GM12878 (cell line): ENCODE data around the gene RAB44. TPM values are rescaled to one million over a fixed set of nuclear protein-coding genes. Genes with fewer than 3 reads are reported as not detected.

ENCODE experiments used
- ATF7 ChIP-seq: fragments of 450-650 bp; IDR thresholded peaks from 2 replicates; pipeline ENCODE4 v1.6.1; 2016; ENCODE audit warnings: low read depth, mild to moderate bottlenecking
- CBFB ChIP-seq: IDR thresholded peaks from 2 replicates; pipeline ENCODE4 v1.6.1; 2016; ENCODE audit warnings: antibody characterized with exemption, low read depth
- CBX5 ChIP-seq: sonication (generic); IDR thresholded peaks from 2 replicates; pipeline ENCODE4 v1.6.1; 2016; ENCODE audit warnings: low read depth, moderate library complexity, mild to moderate bottlenecking, inconsistent platforms
- CEBPB ChIP-seq, 2 experiments: fragments of 150-350 bp in 1 of 2; IDR thresholded peaks; 2 replicates each; pipeline ENCODE4 v1.6.1; 2012 to 2014; ENCODE audit warnings: low read depth in 2 of 2, low read length in 2 of 2, borderline replicate concordance in 1 of 2, inconsistent platforms in 1 of 2
- ELK1 ChIP-seq: IDR thresholded peaks from 2 replicates; pipeline ENCODE4 v1.6.1; 2012; ENCODE audit warnings: low read depth, low read length, improper control_type of control experiment
- HSF1 ChIP-seq: fragments of 150-350 bp; IDR thresholded peaks from 2 replicates; pipeline ENCODE4 v1.6.1; 2014; ENCODE audit warnings: mild to moderate bottlenecking, low read depth, low read length
- IRF5 ChIP-seq: fragments of 450-650 bp; IDR thresholded peaks from 2 replicates; pipeline ENCODE4 v1.6.1; 2017; ENCODE audit warnings: borderline replicate concordance
- SMAD1 ChIP-seq: fragments of 450-650 bp; IDR thresholded peaks from 2 replicates; pipeline ENCODE4 v1.6.1; 2018; ENCODE audit warnings: mild to moderate bottlenecking, low read depth; ENCODE audit not compliant: partially characterized antibody
- SMARCA5 ChIP-seq: fragments of 450-650 bp; IDR thresholded peaks from 2 replicates; pipeline ENCODE4 v1.6.1; 2017; ENCODE audit warnings: mild to moderate bottlenecking
- YBX1 ChIP-seq: fragments of 450-650 bp; IDR thresholded peaks from 2 replicates; pipeline ENCODE4 v1.6.1; 2016; ENCODE audit warnings: antibody characterized with exemption
- polyA plus RNA-seq, 11 experiments: library from polyadenylated mRNA; depleted of rRNA in 4 of 11; unstranded in 6 of 11; stranded (reverse) in 5 of 11; fragments of >200 nt; fragmentation: Nextera tagmentation in 4 of 11; fragmentation: Illumina TruSeq in 1 of 11; extraction: Ambion mirVana in 4 of 11; extraction: Trizol in 1 of 11; gene quantifications; 1 replicate in 1 of 11; 2 replicates in 10 of 11; pipeline versions ENCODE4 v1.2.1 to v1.2.3, GENCODE V29; 2011 to 2016; ENCODE audit warnings: inconsistent platforms in 2 of 11, missing spikeins in 2 of 11, low read depth in 1 of 11
- total RNA-seq, 4 experiments: library from RNA; depleted of rRNA in 3 of 4; stranded (reverse); fragments of >200 nt in 3 of 4; fragmentation: Illumina TruSeq in 1 of 4; extraction: Trizol in 1 of 4; gene quantifications; 2 replicates each; pipeline versions ENCODE4 v1.2.1 to v1.2.3, GENCODE V29; 2013 to 2021
- TF ChIP-seq, protein P1 (sequence below): fragments of 450-650 bp; IDR thresholded peaks from 2 replicates; pipeline ENCODE4 v1.6.1; 2017; ENCODE audit warnings: antibody characterized with exemption, mild to moderate bottlenecking, moderate library complexity
- TF ChIP-seq, protein P2 (sequence below): IDR thresholded peaks from 2 replicates; pipeline ENCODE4 v1.6.1; 2011; ENCODE audit warnings: low read depth, low read length, improper control_type of control experiment, borderline replicate concordance
- TF ChIP-seq, protein P3 (sequence below): fragments of 450-650 bp; formaldehyde crosslinking; IDR thresholded peaks from 2 replicates; pipeline ENCODE4 v1.4.0; 2022; ENCODE audit warnings: mild to moderate bottlenecking, moderate library complexity

RAB44 gene
- total and polyA plus RNA-seq, 10 of the 15 experiments (the other 5 are each of a cell fraction or from before 2014, with no cell fraction given): 0.01 to 0.08 (median 0.05) TPM; not detected in 2

DNA sequence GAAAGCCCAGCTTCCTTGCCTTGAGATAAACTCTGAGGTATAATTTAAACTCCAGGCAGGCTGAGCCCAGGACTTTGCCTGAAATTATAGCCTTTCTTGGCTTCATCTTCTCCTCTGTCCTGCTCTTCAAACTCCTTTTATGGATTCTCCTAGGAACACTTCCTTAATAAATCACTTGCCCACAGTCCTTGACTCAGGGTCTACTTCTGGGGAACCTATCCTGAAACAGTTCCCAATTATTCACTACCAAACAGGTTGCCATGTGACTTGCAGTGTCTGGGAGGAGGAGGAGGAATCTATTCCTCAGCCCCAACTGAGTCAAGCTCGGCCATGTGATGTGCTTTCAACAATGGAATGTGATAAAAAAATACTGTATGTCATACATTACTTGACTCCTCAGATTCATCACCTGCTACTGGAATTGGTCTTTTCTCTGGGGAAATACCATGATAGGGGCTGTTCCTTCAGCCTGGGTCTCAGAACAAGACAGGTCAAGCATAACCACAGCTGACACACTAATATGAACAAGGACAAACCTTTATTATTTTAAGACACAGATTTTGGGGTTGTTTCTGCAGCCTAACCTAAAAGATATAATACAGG lies 39.6 kb upstream of the RAB44 start (continued):
- no peak for TF ChIP-seq HSF1
- no peak for TF ChIP-seq CBFB
- TF ChIP-seq, protein P1, sequence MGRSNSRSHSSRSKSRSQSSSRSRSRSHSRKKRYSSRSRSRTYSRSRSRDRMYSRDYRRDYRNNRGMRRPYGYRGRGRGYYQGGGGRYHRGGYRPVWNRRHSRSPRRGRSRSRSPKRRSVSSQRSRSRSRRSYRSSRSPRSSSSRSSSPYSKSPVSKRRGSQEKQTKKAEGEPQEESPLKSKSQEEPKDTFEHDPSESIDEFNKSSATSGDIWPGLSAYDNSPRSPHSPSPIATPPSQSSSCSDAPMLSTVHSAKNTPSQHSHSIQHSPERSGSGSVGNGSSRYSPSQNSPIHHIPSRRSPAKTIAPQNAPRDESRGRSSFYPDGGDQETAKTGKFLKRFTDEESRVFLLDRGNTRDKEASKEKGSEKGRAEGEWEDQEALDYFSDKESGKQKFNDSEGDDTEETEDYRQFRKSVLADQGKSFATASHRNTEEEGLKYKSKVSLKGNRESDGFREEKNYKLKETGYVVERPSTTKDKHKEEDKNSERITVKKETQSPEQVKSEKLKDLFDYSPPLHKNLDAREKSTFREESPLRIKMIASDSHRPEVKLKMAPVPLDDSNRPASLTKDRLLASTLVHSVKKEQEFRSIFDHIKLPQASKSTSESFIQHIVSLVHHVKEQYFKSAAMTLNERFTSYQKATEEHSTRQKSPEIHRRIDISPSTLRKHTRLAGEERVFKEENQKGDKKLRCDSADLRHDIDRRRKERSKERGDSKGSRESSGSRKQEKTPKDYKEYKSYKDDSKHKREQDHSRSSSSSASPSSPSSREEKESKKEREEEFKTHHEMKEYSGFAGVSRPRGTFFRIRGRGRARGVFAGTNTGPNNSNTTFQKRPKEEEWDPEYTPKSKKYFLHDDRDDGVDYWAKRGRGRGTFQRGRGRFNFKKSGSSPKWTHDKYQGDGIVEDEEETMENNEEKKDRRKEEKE: no peak
- TF ChIP-seq CBX5: no peak
- TF ChIP-seq, protein P2, sequence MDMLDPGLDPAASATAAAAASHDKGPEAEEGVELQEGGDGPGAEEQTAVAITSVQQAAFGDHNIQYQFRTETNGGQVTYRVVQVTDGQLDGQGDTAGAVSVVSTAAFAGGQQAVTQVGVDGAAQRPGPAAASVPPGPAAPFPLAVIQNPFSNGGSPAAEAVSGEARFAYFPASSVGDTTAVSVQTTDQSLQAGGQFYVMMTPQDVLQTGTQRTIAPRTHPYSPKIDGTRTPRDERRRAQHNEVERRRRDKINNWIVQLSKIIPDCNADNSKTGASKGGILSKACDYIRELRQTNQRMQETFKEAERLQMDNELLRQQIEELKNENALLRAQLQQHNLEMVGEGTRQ: no peak
- TF ChIP-seq YBX1: no peak
- TF ChIP-seq, protein P3, sequence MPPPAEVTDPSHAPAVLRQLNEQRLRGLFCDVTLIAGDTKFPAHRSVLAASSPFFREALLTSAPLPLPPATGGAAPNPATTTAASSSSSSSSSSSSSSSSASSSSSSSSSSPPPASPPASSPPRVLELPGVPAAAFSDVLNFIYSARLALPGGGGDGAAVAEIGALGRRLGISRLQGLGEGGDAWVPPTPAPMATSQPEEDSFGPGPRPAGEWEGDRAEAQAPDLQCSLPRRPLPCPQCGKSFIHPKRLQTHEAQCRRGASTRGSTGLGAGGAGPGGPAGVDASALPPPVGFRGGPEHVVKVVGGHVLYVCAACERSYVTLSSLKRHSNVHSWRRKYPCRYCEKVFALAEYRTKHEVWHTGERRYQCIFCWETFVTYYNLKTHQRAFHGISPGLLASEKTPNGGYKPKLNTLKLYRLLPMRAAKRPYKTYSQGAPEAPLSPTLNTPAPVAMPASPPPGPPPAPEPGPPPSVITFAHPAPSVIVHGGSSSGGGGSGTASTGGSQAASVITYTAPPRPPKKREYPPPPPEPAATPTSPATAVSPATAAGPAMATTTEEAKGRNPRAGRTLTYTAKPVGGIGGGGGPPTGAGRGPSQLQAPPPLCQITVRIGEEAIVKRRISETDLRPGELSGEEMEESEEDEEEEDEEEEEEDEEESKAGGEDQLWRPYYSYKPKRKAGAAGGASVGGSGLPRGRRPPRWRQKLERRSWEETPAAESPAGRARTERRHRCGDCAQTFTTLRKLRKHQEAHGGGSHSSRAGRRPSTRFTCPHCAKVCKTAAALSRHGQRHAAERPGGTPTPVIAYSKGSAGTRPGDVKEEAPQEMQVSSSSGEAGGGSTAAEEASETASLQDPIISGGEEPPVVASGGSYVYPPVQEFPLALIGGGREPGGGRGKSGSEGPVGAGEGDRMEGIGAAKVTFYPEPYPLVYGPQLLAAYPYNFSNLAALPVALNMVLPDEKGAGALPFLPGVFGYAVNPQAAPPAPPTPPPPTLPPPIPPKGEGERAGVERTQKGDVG (CRISPR knock-in tag): no peak
- TF ChIP-seq ELK1: no peak
- TF ChIP-seq IRF5: no peak
- TF ChIP-seq ATF7: peak; percentile 13; the same call in 1 of the 2 replicates
- TF ChIP-seq CEBPB (IDR thresholded peaks at IDR 0.05; ENCODE audit: borderline replicate concordance in 1 of 2, low read depth in 2 of 2, low read length in 2 of 2): no peak
- TF ChIP-seq SMARCA5: no peak
- TF ChIP-seq SMAD1: no peak
